K562 (cell line): ENCODE data around the gene HPCAL1.
"Not testable (repeated sequence)": the region's sequence is repeated elsewhere in the genome, so short reads cannot be mapped to it uniquely, and the experiment has no call there.

ENCODE experiments used
- CTCF ChIP-seq, 3 experiments: IDR thresholded peaks in 2 of 3; conservative IDR thresholded peaks in 1 of 3; 2 replicates each; pipeline ENCODE4 v1.5.1; 2011 to 2012; ENCODE audit warnings: low read length in 3 of 3, mild to moderate bottlenecking in 3 of 3, control low read depth in 2 of 3, improper control_type of control experiment in 1 of 3, inconsistent platforms in 1 of 3, low read depth in 1 of 3, mixed read lengths in 1 of 3, moderate library complexity in 1 of 3; ENCODE audit not compliant: insufficient read depth in 2 of 3
- RNF2 ChIP-seq: sonication (generic); IDR thresholded peaks from 2 replicates; pipeline ENCODE4 v1.6.1; 2016
- ZNF263 ChIP-seq: sonication (generic); formaldehyde crosslinking; IDR thresholded peaks from 2 replicates; pipeline ENCODE4 v1.8.0; 2022; ENCODE audit warnings: mild to moderate bottlenecking, missing genetic modification reagents, borderline replicate concordance

- not testable (repeated sequence) for TF ChIP-seq ZNF263 (CRISPR knock-in tag); RNF2; CTCF (IDR thresholded peaks at IDR 0.05 in 2 of 3, conservative IDR thresholded peaks at IDR 0.05 in 1 of 3; ENCODE audit: insufficient read depth in 2 of 3, low read depth in 1 of 3, low read length in 3 of 3)
Observed at GRCh38 chr2:10298777-10299176, 3.9 kb upstream of the HPCAL1 start.
